GM23248 (cell line): ENCODE data around the gene TLE4. TPM values are rescaled to one million over a fixed set of nuclear protein-coding genes. Genes with fewer than 3 reads are reported as not detected.

Experiments
- DNase-seq: peaks from one replicate; pipeline ENCODE4 v3.0.0-alpha.2; 2015
- H2AFZ ChIP-seq: fragments of 200-600 bp; sonication (generic); 2 replicates; pipeline ENCODE4 v1.6.1; 2016; ENCODE audit warnings: antibody characterized with exemption
- H3F3A ChIP-seq: fragments of 200-600 bp; sonication (generic); 2 replicates; pipeline ENCODE4 v1.6.1; 2016; ENCODE audit warnings: mild to moderate bottlenecking, antibody characterized with exemption, mixed run types; ENCODE audit not compliant: insufficient read depth
- H3K27ac ChIP-seq: fragments of 200-600 bp; sonication (generic); 2 replicates; pipeline ENCODE4 v1.5.1; 2016; ENCODE audit warnings: mild to moderate bottlenecking
- H3K27me3 ChIP-seq: fragments of 200-600 bp; sonication (generic); replicated peaks from 2 replicates; pipeline ENCODE4 v1.6.1; 2016; ENCODE audit warnings: mild to moderate bottlenecking; ENCODE audit not compliant: insufficient read depth
- H3K36me3 ChIP-seq: fragments of 200-600 bp; sonication (generic); 2 replicates; pipeline ENCODE4 v1.6.1; 2016; ENCODE audit warnings: low read depth, mild to moderate bottlenecking
- H3K4me1 ChIP-seq: fragments of 200-600 bp; sonication (generic); 2 replicates; pipeline ENCODE4 v1.6.1; 2016; ENCODE audit warnings: mild to moderate bottlenecking; ENCODE audit not compliant: insufficient read depth
- H3K4me2 ChIP-seq: fragments of 200-600 bp; sonication (generic); one replicate; pipeline ENCODE4 v1.6.1; 2016; ENCODE audit warnings: mild to moderate bottlenecking; ENCODE audit not compliant: unreplicated experiment
- H3K4me3 ChIP-seq: fragments of 200-600 bp; sonication (generic); 2 replicates; pipeline ENCODE4 v1.5.1; 2016; ENCODE audit warnings: mild to moderate bottlenecking
- H3K79me2 ChIP-seq: fragments of 200-600 bp; sonication (generic); 2 replicates; pipeline ENCODE4 v1.6.1; 2016; ENCODE audit warnings: mild to moderate bottlenecking; ENCODE audit not compliant: insufficient read depth
- H3K9ac ChIP-seq: fragments of 200-600 bp; sonication (generic); 2 replicates; pipeline ENCODE4 v1.6.1; 2016; ENCODE audit warnings: mild to moderate bottlenecking
- H3K9me2 ChIP-seq: fragments of 200-600 bp; sonication (generic); 2 replicates; pipeline ENCODE4 v1.6.1; 2016; ENCODE audit warnings: mixed run types, mild to moderate bottlenecking, moderate library complexity; ENCODE audit not compliant: insufficient read depth
- H3K9me3 ChIP-seq: fragments of 200-600 bp; sonication (generic); one replicate; pipeline ENCODE4 v1.6.1; 2017; ENCODE audit warnings: low read depth
- H4K20me1 ChIP-seq: fragments of 200-600 bp; sonication (generic); 2 replicates; pipeline ENCODE4 v1.6.0; 2016; ENCODE audit not compliant: insufficient read depth
- EZH2 ChIP-seq: fragments of 200-600 bp; sonication (generic); IDR thresholded peaks from 2 replicates; pipeline ENCODE4 v1.6.1; 2018; ENCODE audit warnings: antibody characterized with exemption, mild to moderate bottlenecking; ENCODE audit not compliant: insufficient read depth, poor library complexity, severe bottlenecking
- EZH2phosphoT487 ChIP-seq: fragments of 200-600 bp; sonication (generic); IDR thresholded peaks from 2 replicates; pipeline ENCODE4 v1.6.1; 2018; ENCODE audit warnings: antibody characterized with exemption, moderate library complexity, mild to moderate bottlenecking, low read depth; ENCODE audit not compliant: insufficient read depth
- WGBS, 2 experiments: methylation state at CpG; one replicate each; pipeline ENCODE4 v1.1.6; 2015 to 2017; ENCODE audit warnings: low lambda C conversion rate in 2 of 2, low coverage in 1 of 2; ENCODE audit errors: missing lambda C conversion rate in 2 of 2; 5-methylcytosine and 5-hydroxymethylcytosine counted together
- in situ Hi-C: fragments of 300-500 bp; cut with MboI; formaldehyde crosslinking; loops from 2 replicates; pipeline ENCODE4 v1.15.0; 2020
- polyA plus RNA-seq: library from polyadenylated mRNA; unstranded; fragments of >200 nt; fragmentation: Nextera tagmentation; extraction: Ambion mirVana; gene quantifications from 2 replicates; pipeline ENCODE4 v1.2.1, GENCODE V29; 2016
- total RNA-seq: library from RNA; depleted of rRNA; stranded (reverse); fragments of >200 nt; shearing (Covaris generic); gene quantifications from 2 replicates; pipeline ENCODE4 v1.2.3, GENCODE V29; 2014

TLE4 gene
- total and polyA plus RNA-seq, 2 experiments from 2014 or later = 29.5 to 37.8 TPM

DNA sequence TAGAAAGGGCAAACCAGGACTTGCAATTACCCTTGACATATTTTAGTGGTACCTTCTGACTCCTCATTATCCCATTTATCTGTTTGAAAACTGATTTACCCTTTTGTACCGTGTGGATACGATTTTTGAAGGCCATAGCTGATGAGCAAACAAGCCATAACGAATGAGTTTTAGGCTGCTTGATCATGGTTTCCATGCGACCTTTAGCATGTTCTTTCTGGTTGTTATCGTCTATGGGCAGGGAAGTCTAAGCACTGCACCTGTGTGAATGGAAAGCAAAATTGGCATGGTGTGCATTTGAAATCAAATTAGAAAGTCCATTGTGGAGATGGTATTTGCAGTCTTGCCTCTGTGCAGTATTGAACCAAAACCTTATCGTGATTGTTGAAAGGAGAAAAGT lies 127.7 kb downstream of the TLE4 start:
- Histone ChIP-seq H4K20me1 (no peaks in the 10 kb centered on the region), H3K9me2 (no peaks in the 10 kb centered on the region), H3K9me3 (no peaks in the 10 kb centered on the region), H3K9ac (no peak overlapping the region), H3K4me1 (peaks cover 15% of the 10 kb centered on the region), H3K79me2 (no peaks in the 10 kb centered on the region), H3F3A (no peaks in the 10 kb centered on the region), H3K4me2 (no peak overlapping the region), H2AFZ (no peak overlapping the region), H3K27me3 (no peaks in the 10 kb centered on the region), H3K27ac (no peak overlapping the region), H3K4me3 (no peak overlapping the region), H3K36me3 (no peaks in the 10 kb centered on the region)
- DNase-seq = no peak
- WGBS, 2 experiments = 89 to 94% methylated on average over 6 of the region's 6 CpGs
- TF ChIP-seq EZH2 (no peak), EZH2phosphoT487 (no peak)
- in situ Hi-C loops = no loop called here

GRCh38 chr9:79700607-79701360 lies 129.0 kb downstream of the TLE4 start:
- no peak for TF ChIP-seq EZH2phosphoT487
- TF ChIP-seq EZH2 = no peak
- Histone ChIP-seq H3K4me2 (no peak overlapping the region), H3K4me1 (0 out of 2 replicates have a peak, but pooled peaks cover 6% of the 10 kb centered on the region), H3K36me3 (peaks cover 4% of the 10 kb centered on the region; the same call in 1 of the 2 replicates), H3K9me2 (no peaks in the 10 kb centered on the region), H3K27ac (no peak overlapping the region), H3F3A (no peaks in the 10 kb centered on the region), H3K27me3 (no peaks in the 10 kb centered on the region), H3K9ac (no peak overlapping the region), H4K20me1 (no peaks in the 10 kb centered on the region), H3K79me2 (no peaks in the 10 kb centered on the region), H3K4me3 (no peak overlapping the region), H3K9me3 (no peaks in the 10 kb centered on the region), H2AFZ (no peak overlapping the region)
- WGBS, 2 experiments = 88 to 89% methylated on average over 5 of the region's 5 CpGs
- peak; percentile 6 for DNase-seq
- in situ Hi-C loops = no loop called here

DNA sequence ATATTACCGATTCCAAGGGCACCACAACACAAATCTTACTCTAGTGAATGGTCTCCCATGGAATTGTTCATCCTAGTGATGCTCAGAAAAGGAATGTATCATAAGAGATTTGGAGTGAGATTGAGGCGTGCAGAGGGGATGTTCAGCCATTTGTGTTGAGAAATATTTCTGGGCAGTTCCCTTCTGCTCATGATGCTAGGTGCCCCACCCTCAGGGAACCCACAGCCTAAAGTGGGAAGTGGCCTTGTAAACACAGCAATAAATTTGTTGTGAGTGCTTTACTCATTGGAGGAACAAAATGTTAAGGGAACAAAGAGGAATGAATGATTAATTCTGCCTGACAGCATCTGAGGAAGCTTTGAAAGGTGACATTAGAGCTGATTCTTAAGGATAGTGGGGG lies 129.9 kb downstream of the TLE4 start:
- H3K79me2 ChIP-seq = no peaks in the 10 kb centered on the region
- TF ChIP-seq EZH2phosphoT487 (no peak), EZH2 (no peak)
- no peaks in the 10 kb centered on the region for H3F3A ChIP-seq
- no peak overlapping the region for H3K4me3 ChIP-seq
- peak; percentile 55 for DNase-seq
- in situ Hi-C loops = no loop called here
- H3K4me2 ChIP-seq = no peak overlapping the region
- H3K27ac ChIP-seq = no peak overlapping the region
- no peaks in the 10 kb centered on the region for H3K27me3 ChIP-seq
- H3K9ac ChIP-seq = no peak overlapping the region
- no peaks in the 10 kb centered on the region for H4K20me1 ChIP-seq
- H3K36me3 ChIP-seq = peaks cover 8% of the 10 kb centered on the region; the same call in 1 of the 2 replicates
- H3K9me3 ChIP-seq = no peaks in the 10 kb centered on the region
- H2AFZ ChIP-seq = no peak overlapping the region
- 73 to 84% methylated on average over 2 of the region's 2 CpGs for WGBS, 2 experiments
- H3K4me1 ChIP-seq = 0 out of 2 replicates have a peak, but pooled peaks cover 6% of the 10 kb centered on the region
- no peaks in the 10 kb centered on the region for H3K9me2 ChIP-seq

DNA sequence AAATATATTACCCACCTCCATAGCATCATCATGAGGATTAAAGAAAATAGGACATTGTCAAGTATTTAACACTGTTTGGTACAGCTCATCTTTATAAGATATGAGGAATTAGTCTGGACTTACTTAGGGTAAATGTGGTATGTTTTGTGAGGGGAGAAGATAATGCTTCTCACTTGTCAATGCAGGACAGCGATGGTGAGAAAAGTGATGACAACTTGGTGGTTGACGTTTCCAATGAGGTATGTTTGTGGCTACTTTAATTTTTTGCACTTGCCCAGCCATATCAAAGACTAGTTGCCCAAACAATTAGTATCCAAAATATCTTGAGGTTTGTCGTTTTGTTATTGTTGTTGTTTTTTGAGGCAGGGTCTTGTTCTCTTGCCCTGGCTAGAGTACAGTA lies 133.9 kb downstream of the TLE4 start:
- no peak overlapping the region for H3K27ac ChIP-seq
- H3K9ac ChIP-seq = no peak overlapping the region
- no peaks in the 10 kb centered on the region for H3K9me3 ChIP-seq
- H3K79me2 ChIP-seq = no peaks in the 10 kb centered on the region
- 0 out of 2 replicates have a peak, but pooled peaks cover 6% of the 10 kb centered on the region for H3K4me1 ChIP-seq
- TF ChIP-seq EZH2 (no peak), EZH2phosphoT487 (no peak)
- H3K4me2 ChIP-seq = no peak overlapping the region
- H4K20me1 ChIP-seq = no peaks in the 10 kb centered on the region
- H3K36me3 ChIP-seq = peaks cover 39% of the 10 kb centered on the region
- WGBS, 2 experiments = 98 to 100% methylated on average over 3 of the region's 3 CpGs
- in situ Hi-C loops = no loop called here
- H3K9me2 ChIP-seq = no peaks in the 10 kb centered on the region
- no peaks in the 10 kb centered on the region for H3K27me3 ChIP-seq
- no peak overlapping the region for H2AFZ ChIP-seq
- no peak overlapping the region for H3K4me3 ChIP-seq
- no peaks in the 10 kb centered on the region for H3F3A ChIP-seq
- DNase-seq = no peak
